HG02884 (cell line): ENCODE results near the gene C6orf47.
A peak's percentile ranks its signal among the peaks of the same experiment; 100 is the strongest.

Source experiments
- ATAC-seq: cut with Tn5 transposase; IDR thresholded peaks from one replicate; pipeline ENCODE4 v1.9.1; 2021; ENCODE audit warnings: mild to moderate bottlenecking, moderate library complexity; ENCODE audit not compliant: unreplicated experiment

C6orf47 gene

GRCh38 chr6:31689249-31690110, 28.9 kb upstream of the C6orf47 start:
- ATAC-seq, result no peak

GRCh38 chr6:31687860-31688693, 27.5 kb upstream of the C6orf47 start:
- no peak for ATAC-seq

- no peak for ATAC-seq
Measured at GRCh38 chr6:31687321-31687720, 26.7 kb upstream of the C6orf47 start.

GRCh38 chr6:31686483-31686882, 25.9 kb upstream of the C6orf47 start:
- ATAC-seq, result no peak

- no peak for ATAC-seq
Measured at GRCh38 chr6:31683591-31683990, 23.0 kb upstream of the C6orf47 start.

GRCh38 chr6:31681135-31681671, 20.6 kb upstream of the C6orf47 start:
- no peak for ATAC-seq

GRCh38 chr6:31680226-31681134, 19.9 kb upstream of the C6orf47 start, which contains the start of gene LY6G5C:
Gene LY6G5C (minus strand): TSS chr6:31681067. CDS start chr6:31680373, 694 bp downstream.
- no peak for ATAC-seq

- ATAC-seq, result no peak
Measured at GRCh38 chr6:31677955-31678354, 17.4 kb upstream of the C6orf47 start.

- no peak for ATAC-seq
Measured at GRCh38 chr6:31676904-31677303, 16.3 kb upstream of the C6orf47 start.

GRCh38 chr6:31676322-31676903, 15.8 kb upstream of the C6orf47 start:
- ATAC-seq, result no peak

- ATAC-seq, result no peak
Measured at GRCh38 chr6:31669676-31670075, 9.1 kb upstream of the C6orf47 start, which contains the start of gene LY6G5B. Gene LY6G5B (plus strand): TSS chr6:31669976. CDS start chr6:31670951, 975 bp downstream.

- ATAC-seq, result no peak
Measured at GRCh38 chr6:31666337-31666965, 5.9 kb upstream of the C6orf47 start.

- peak; percentile 72 for ATAC-seq
Measured at GRCh38 chr6:31665501-31666336, 5.1 kb upstream of the C6orf47 start, which contains the start of gene CSNK2B. Gene CSNK2B (plus strand): TSS chr6:31666080. CDS start chr6:31666832, 752 bp downstream.

GRCh38 chr6:31664790-31665500, 4.4 kb upstream of the C6orf47 start, which contains the start of gene GPANK1:
Gene GPANK1 (minus strand): TSS chr6:31664997. CDS start chr6:31664478, 519 bp downstream.
- no peak for ATAC-seq

- ATAC-seq, result no peak
Measured at GRCh38 chr6:31663961-31664789, 3.6 kb upstream of the C6orf47 start.

GRCh38 chr6:31663126-31663960, 2.8 kb upstream of the C6orf47 start:
- no peak for ATAC-seq
